Lower leg skin (tissue), 3 donors: ENCODE measurements around the gene GIPC3.

Experiments used
- POLR2A ChIP-seq, 2 donors: fragments of 450-650 bp; IDR thresholded peaks; one replicate each; pipeline ENCODE4 v1.6.1; 2016 to 2017; ENCODE audit warnings: antibody characterized with exemption in 2 of 2, mild to moderate bottlenecking in 1 of 2, moderate library complexity in 1 of 2
- TF ChIP-seq, protein P1 (sequence below), 3 donors: fragments of 450-650 bp; IDR thresholded peaks; one replicate each; pipeline ENCODE4 v1.5.1; 2016; ENCODE audit warnings: antibody characterized with exemption in 3 of 3, mild to moderate bottlenecking in 3 of 3, moderate library complexity in 2 of 3

DNA sequence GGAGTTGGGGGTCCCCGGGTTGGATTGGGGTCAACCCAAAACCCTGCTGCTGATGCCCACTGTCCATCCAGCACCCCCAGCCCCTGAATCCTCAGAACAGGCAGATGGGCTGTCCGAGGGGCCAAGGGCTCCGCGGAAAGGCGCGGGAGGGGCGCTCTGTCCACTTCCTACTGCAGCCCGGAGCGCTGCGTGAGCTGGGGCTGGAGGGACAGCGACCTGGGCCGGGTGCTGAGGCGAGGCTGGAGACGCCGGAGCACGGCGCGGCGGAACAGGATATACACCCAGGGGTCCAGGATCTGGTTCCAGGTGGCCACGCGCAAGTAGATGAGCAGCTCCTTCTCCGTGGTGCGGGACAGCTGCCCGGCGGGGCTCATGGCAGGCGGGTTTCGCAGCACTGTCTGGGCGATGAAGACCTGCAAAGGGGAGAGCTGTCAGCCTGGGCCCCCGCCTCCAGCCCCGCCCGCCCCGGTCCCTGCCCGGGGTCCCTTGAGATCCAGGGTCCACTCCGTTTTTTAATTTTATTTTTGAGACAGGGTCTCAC, 10.3 kb downstream of the GIPC3 start:
- TF ChIP-seq POLR2A (IDR thresholded peaks at IDR 0.05) = no peak
- TF ChIP-seq, protein P1, sequence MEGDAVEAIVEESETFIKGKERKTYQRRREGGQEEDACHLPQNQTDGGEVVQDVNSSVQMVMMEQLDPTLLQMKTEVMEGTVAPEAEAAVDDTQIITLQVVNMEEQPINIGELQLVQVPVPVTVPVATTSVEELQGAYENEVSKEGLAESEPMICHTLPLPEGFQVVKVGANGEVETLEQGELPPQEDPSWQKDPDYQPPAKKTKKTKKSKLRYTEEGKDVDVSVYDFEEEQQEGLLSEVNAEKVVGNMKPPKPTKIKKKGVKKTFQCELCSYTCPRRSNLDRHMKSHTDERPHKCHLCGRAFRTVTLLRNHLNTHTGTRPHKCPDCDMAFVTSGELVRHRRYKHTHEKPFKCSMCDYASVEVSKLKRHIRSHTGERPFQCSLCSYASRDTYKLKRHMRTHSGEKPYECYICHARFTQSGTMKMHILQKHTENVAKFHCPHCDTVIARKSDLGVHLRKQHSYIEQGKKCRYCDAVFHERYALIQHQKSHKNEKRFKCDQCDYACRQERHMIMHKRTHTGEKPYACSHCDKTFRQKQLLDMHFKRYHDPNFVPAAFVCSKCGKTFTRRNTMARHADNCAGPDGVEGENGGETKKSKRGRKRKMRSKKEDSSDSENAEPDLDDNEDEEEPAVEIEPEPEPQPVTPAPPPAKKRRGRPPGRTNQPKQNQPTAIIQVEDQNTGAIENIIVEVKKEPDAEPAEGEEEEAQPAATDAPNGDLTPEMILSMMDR (IDR thresholded peaks at IDR 0.05) = no peak
